Naive B cell (primary cell): ENCODE results near the gene CLRN1. TPM values are rescaled to one million over a fixed set of nuclear protein-coding genes. Genes with fewer than 3 reads are reported as not detected.

ENCODE experiments used
- ATAC-seq, 2 donors: fragments of 150-1000 bp; cut with Tn5 transposase; 2 replicates each; pipeline ENCODE4 v1.10.0; 2021; ENCODE audit warnings: low read depth in 2 of 2, mild to moderate bottlenecking in 2 of 2, moderate library complexity in 2 of 2
- DNase-seq: peaks from one replicate; pipeline ENCODE4 v3.0.0; 2022
- H3K27ac Mint-ChIP-seq, 6 donors: one replicate each; pipeline ENCODE4 v1.8.0; 2020 to 2022; ENCODE audit warnings: mild to moderate bottlenecking in 6 of 6, mixed read lengths in 6 of 6, moderate library complexity in 5 of 6, inconsistent platforms in 2 of 6
- H3K27me3 Mint-ChIP-seq, 3 donors: one replicate each; pipeline ENCODE4 v1.8.0; 2021 to 2022; ENCODE audit warnings: mixed read lengths in 3 of 3, mild to moderate bottlenecking in 1 of 3
- H3K36me3 Mint-ChIP-seq, 2 donors: one replicate each; pipeline ENCODE4 v1.8.0; 2020 to 2022; ENCODE audit warnings: mixed read lengths in 2 of 2, inconsistent platforms in 1 of 2, mild to moderate bottlenecking in 1 of 2
- H3K4me1 Mint-ChIP-seq, 3 donors: one replicate each; pipeline ENCODE4 v1.8.0; 2020 to 2022; ENCODE audit warnings: mixed read lengths in 3 of 3, inconsistent platforms in 1 of 3, mild to moderate bottlenecking in 1 of 3, moderate library complexity in 1 of 3
- H3K4me3 Mint-ChIP-seq, 8 donors: one replicate each; pipeline ENCODE4 v1.8.0; 2020 to 2022; ENCODE audit warnings: mild to moderate bottlenecking in 8 of 8, mixed read lengths in 8 of 8, moderate library complexity in 8 of 8, inconsistent platforms in 2 of 8
- H3K9me3 Mint-ChIP-seq, 7 donors: one replicate each; pipeline ENCODE4 v1.8.0; 2020 to 2022; ENCODE audit warnings: mixed read lengths in 7 of 7, mild to moderate bottlenecking in 5 of 7, inconsistent platforms in 2 of 7, moderate library complexity in 1 of 7
- polyA plus RNA-seq, 6 donors: library from polyadenylated mRNA; unstranded; fragments of 300-500 nt; fragmentation: Illumina TruSeq; gene quantifications; one replicate each; pipeline ENCODE4 v1.2.3, GENCODE V29; 2021; ENCODE audit warnings: low read depth in 6 of 6

Gene CLRN1
- polyA plus RNA-seq, 6 donors from 2014 or later: not detected

- Mint-ChIP-seq H3K27me3 (peaks cover 0 to 12% (median 8%) of the 10 kb centered on the region in 3 donors), H3K4me1 (no peaks in the 10 kb centered on the region), H3K9me3 (no peaks in the 10 kb centered on the region), H3K4me3 (no peak overlapping the region), H3K36me3 (no peaks in the 10 kb centered on the region), H3K27ac (peak overlapping the region in 1 of 6 donors; percentile 22)
- no peak for ATAC-seq
- DNase-seq: no peak
Observed at GRCh38 chr3:150968341-150969035, 4.0 kb downstream of the CLRN1 start.

DNA sequence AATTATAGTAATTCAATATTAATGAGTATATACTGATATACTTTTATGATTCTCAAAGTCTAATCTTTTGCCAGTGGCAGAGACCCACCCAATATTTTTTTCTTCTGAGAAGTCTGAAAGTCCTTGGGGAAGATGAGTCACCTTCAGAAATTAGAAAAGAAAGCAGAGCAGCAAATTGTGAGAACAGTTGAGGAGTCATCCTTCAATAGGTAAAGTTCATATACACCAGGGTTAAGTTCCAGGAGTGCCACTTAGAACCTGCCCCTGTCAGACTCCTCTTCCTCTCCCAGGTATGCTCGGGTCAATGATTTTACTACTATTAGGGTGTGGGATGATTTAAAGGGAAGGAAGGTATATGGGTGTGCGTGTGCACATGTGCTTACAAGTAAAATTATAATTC is 7.1 kb downstream of the CLRN1 start:
- no peak overlapping the region for H3K27ac Mint-ChIP-seq
- H3K36me3 Mint-ChIP-seq: no peaks in the 10 kb centered on the region
- no peak overlapping the region for H3K4me3 Mint-ChIP-seq
- H3K27me3 Mint-ChIP-seq: peaks cover 0 to 11% (median 8%) of the 10 kb centered on the region in 3 donors
- H3K4me1 Mint-ChIP-seq: no peaks in the 10 kb centered on the region
- H3K9me3 Mint-ChIP-seq: no peaks in the 10 kb centered on the region
- no peak for ATAC-seq
- DNase-seq: no peak

DNA sequence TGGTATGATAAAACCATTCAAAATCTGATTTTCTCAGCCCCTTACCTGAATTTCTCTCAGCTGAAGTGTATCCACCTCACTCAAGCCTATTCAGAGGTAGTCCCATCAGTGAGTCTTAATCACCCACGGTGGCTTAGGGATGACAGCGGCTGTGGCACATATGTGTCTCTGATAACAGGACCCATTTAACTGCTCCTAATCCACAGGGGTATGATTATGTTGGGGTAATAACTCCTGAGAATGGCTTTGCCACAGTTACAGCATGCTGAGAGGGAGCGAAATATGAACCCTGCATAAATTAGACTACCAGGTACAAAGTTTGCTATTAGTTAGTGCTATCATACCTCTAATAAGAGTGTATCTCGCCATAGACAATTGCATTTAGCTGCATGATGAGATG is 10.6 kb downstream of the CLRN1 start:
- no peaks in the 10 kb centered on the region for H3K4me1 Mint-ChIP-seq
- no peak overlapping the region for H3K27ac Mint-ChIP-seq
- H3K36me3 Mint-ChIP-seq: no peaks in the 10 kb centered on the region
- DNase-seq (no peak), ATAC-seq (no peak)
- peaks cover 0 to 4% (median 0%) of the 10 kb centered on the region in 7 donors for H3K9me3 Mint-ChIP-seq
- peaks cover 8 to 20% (median 17%) of the 10 kb centered on the region in 3 donors for H3K27me3 Mint-ChIP-seq
- H3K4me3 Mint-ChIP-seq: no peak overlapping the region

DNA sequence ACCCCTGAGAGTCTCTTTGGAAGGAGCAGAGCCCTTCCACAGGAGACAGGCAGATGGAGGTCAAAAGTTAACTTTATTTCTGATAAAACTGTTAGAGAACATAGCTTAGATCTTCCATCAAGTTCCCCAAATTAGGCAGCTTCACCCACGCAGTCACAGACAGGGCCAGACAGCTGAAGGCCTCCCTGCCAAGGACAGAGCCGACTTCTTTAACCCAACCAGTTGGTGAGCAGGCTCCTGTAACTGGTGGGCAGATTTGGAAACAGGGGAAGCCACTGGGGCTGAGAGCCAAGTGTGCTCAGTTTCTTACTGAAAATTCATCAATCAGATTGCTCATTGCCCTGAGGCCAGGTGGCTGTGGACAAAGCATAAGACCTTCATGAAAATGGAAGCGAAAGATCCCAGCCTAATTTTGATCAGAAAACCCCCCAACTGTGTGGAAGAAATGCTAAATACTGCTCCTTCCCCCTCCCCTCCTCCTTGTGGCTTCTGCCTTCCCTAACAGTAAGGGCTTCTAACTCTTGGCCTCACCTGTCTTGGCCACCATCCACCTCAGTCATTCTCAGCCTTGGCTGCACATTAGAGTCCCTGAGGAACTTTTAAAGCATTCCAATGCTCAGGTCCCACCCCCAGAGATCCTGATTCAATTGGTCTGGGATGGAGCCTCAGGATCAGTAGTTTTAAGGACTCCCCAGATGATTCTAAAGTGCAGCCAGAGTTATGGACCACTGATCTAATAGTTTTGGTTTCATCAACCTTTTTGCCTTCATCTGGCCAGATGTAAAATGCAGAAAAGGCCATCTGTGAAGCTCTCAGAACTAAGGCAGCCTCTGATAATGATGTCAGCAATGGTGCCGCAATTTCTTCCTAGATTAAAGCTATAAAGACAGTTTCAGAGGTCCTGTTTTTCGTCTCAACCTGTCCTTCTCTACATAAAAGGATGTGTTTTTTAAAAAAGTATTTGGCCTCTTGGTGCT is 11.5 kb downstream of the CLRN1 start:
- Mint-ChIP-seq H3K4me1 (no peaks in the 10 kb centered on the region), H3K4me3 (no peak overlapping the region), H3K27ac (no peak overlapping the region), H3K36me3 (no peaks in the 10 kb centered on the region), H3K9me3 (peaks cover 0 to 4% (median 0%) of the 10 kb centered on the region in 7 donors), H3K27me3 (peaks cover 8 to 21% (median 18%) of the 10 kb centered on the region in 3 donors)
- no peak for DNase-seq
- no peak for ATAC-seq

- Mint-ChIP-seq H3K27me3 (peaks cover 5 to 24% (median 18%) of the 10 kb centered on the region in 3 donors), H3K9me3 (peaks cover 0 to 4% (median 0%) of the 10 kb centered on the region in 7 donors), H3K27ac (no peak overlapping the region), H3K36me3 (no peaks in the 10 kb centered on the region), H3K4me3 (no peak overlapping the region), H3K4me1 (no peaks in the 10 kb centered on the region)
- DNase-seq: no peak
- no peak for ATAC-seq
Observed at GRCh38 chr3:150958683-150959082, 13.8 kb downstream of the CLRN1 start.

GRCh38 chr3:150956376-150956775 is 16.2 kb downstream of the CLRN1 start:
- peaks cover 0 to 24% (median 18%) of the 10 kb centered on the region in 3 donors for H3K27me3 Mint-ChIP-seq
- H3K27ac Mint-ChIP-seq: no peak overlapping the region
- H3K36me3 Mint-ChIP-seq: no peaks in the 10 kb centered on the region
- no peak overlapping the region for H3K4me3 Mint-ChIP-seq
- DNase-seq (no peak), ATAC-seq (no peak)
- no peaks in the 10 kb centered on the region for H3K4me1 Mint-ChIP-seq
- peaks cover 0 to 4% (median 0%) of the 10 kb centered on the region in 7 donors for H3K9me3 Mint-ChIP-seq

- DNase-seq: no peak
- Mint-ChIP-seq H3K9me3 (peaks cover 0 to 8% (median 3%) of the 10 kb centered on the region in 7 donors), H3K4me3 (no peak overlapping the region), H3K4me1 (no peaks in the 10 kb centered on the region), H3K36me3 (no peaks in the 10 kb centered on the region), H3K27me3 (peaks cover 6 to 22% (median 11%) of the 10 kb centered on the region in 3 donors), H3K27ac (no peak overlapping the region)
- no peak for ATAC-seq
Observed at GRCh38 chr3:150951923-150952322, 20.6 kb downstream of the CLRN1 start.

GRCh38 chr3:150945226-150946032 is 27.1 kb downstream of the CLRN1 start:
- ATAC-seq: no peak
- Mint-ChIP-seq H3K36me3 (peaks cover 6 to 15% of the 10 kb centered on the region in 2 donors), H3K9me3 (peaks cover 0 to 20% (median 7%) of the 10 kb centered on the region in 7 donors)

DNA sequence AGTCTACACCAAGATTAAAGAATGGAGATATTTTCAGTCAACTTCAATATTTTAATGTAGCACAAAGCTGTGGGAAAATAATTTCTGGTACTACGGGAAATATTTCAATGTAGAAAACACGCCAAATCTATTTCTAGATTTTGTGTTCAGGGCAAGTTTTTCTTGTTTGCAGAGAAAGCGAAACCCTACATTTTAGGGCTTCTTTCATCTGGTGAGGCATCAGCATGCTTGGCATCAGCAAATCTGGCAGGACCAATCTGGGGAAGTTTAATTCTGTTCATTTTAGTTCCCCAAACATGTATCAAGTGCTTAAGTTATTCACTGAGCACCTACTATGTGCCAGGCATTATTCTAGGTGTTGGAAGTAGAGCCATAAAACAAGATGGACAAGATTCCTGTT is 30.3 kb downstream of the CLRN1 start:
- Mint-ChIP-seq H3K4me1 (no peaks in the 10 kb centered on the region), H3K27me3 (peaks cover 28 to 31% (median 31%) of the 10 kb centered on the region in 3 donors)
- DNase-seq: no peak

More at GRCh38 chr3:150945226-150946032, 27.1 kb downstream of the CLRN1 start:
- H3K27me3 Mint-ChIP-seq: peaks cover 28 to 41% (median 34%) of the 10 kb centered on the region in 3 donors
- H3K27ac Mint-ChIP-seq: no peak overlapping the region
- DNase-seq: no peak
- no peak overlapping the region for H3K4me3 Mint-ChIP-seq
- H3K4me1 Mint-ChIP-seq: no peaks in the 10 kb centered on the region

DNA sequence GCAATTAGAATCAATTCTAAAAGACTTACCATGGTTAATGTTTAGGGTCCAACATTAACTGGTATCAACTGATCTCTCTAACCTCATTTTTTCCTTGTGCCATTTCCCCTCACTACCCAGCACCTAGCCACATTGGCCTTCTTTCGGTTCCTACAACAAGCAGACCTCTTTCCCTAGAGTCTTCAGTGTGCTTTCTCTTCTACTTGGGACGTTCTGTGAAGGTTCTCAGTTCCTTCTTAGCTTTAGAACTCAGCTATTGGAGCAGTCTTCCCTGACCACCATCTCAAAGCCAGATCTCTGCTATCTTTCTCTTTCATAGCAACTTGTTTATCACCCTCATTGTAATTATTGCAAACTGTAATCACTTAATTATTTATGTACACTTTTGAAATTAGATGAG is 35.8 kb downstream of the CLRN1 start:
- ATAC-seq: peak in 1 of 2 donors; percentile 37

More for the DNA sequence above, 30.3 kb downstream of the CLRN1 start:
- ATAC-seq: no peak
- peaks cover 6 to 15% of the 10 kb centered on the region in 2 donors for H3K36me3 Mint-ChIP-seq
- no peak overlapping the region for H3K27ac Mint-ChIP-seq
- no peak overlapping the region for H3K4me3 Mint-ChIP-seq
- H3K9me3 Mint-ChIP-seq: peaks cover 0 to 19% (median 7%) of the 10 kb centered on the region in 7 donors

GRCh38 chr3:150933473-150933995 is 39.0 kb downstream of the CLRN1 start:
- Mint-ChIP-seq H3K4me1 (peaks cover 0 to 4% (median 0%) of the 10 kb centered on the region in 3 donors), H3K27me3 (peaks cover 8 to 13% (median 11%) of the 10 kb centered on the region in 3 donors), H3K4me3 (peak overlapping the region in 1 of 8 donors; percentile 2), H3K27ac (no peak overlapping the region), H3K9me3 (peaks cover 0 to 5% (median 0%) of the 10 kb centered on the region in 7 donors), H3K36me3 (no peaks in the 10 kb centered on the region)
- ATAC-seq: no peak
- no peak for DNase-seq

More for the DNA sequence above, 35.8 kb downstream of the CLRN1 start:
- H3K4me3 Mint-ChIP-seq: no peak overlapping the region
- no peaks in the 10 kb centered on the region for H3K36me3 Mint-ChIP-seq
- H3K9me3 Mint-ChIP-seq: peaks cover 0 to 5% (median 0%) of the 10 kb centered on the region in 7 donors
- H3K27me3 Mint-ChIP-seq: peaks cover 5 to 17% (median 12%) of the 10 kb centered on the region in 3 donors
- DNase-seq: no peak
- H3K4me1 Mint-ChIP-seq: peaks cover 0 to 4% (median 0%) of the 10 kb centered on the region in 3 donors
- no peak overlapping the region for H3K27ac Mint-ChIP-seq

DNA sequence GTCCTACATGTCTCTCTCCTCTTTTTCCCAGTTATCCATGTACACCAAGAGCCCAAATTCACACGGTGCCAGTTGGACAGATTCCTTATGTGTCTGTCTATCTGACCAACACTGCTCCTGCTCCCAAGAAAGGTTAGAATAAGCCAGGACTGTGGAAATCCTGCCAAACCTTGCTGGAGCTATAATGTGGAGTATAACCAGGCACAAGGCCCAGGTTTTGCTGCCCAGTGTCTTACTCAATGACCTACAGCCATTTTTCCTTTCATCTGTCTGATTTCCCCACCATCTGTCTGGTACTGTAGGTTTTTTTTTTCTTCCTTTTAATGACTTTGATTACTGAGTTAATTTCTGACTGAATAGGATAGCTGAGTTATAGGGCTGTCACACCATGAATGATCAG is 40.8 kb downstream of the CLRN1 start:
- peaks cover 0 to 2% (median 0%) of the 10 kb centered on the region in 3 donors for H3K4me1 Mint-ChIP-seq
- peaks cover 8 to 13% (median 11%) of the 10 kb centered on the region in 3 donors for H3K27me3 Mint-ChIP-seq
- DNase-seq (no peak), ATAC-seq (no peak)
- peaks cover 0 to 5% (median 0%) of the 10 kb centered on the region in 7 donors for H3K9me3 Mint-ChIP-seq
- H3K36me3 Mint-ChIP-seq: no peaks in the 10 kb centered on the region
- H3K4me3 Mint-ChIP-seq: no peak overlapping the region
- peak overlapping the region in 1 of 6 donors; percentile 81 for H3K27ac Mint-ChIP-seq
